GM21825 (cell line): Measurements from ENCODE around the gene AGAP1.

Experiments
- ATAC-seq: cut with Tn5 transposase; IDR thresholded peaks from one replicate; pipeline ENCODE4 v1.9.1; 2021; ENCODE audit warnings: mild to moderate bottlenecking, moderate library complexity; ENCODE audit not compliant: unreplicated experiment

AGAP1 gene

GRCh38 chr2:235546436-235546835 is 52.6 kb downstream of the AGAP1 start:
- no peak for ATAC-seq

- ATAC-seq, result no peak
Measured at GRCh38 chr2:235549735-235550377, 56.0 kb downstream of the AGAP1 start.

- no peak for ATAC-seq
Measured at GRCh38 chr2:235550378-235550760, 56.5 kb downstream of the AGAP1 start.

GRCh38 chr2:235550946-235551345 is 57.1 kb downstream of the AGAP1 start:
- no peak for ATAC-seq

GRCh38 chr2:235551965-235552364 is 58.1 kb downstream of the AGAP1 start:
- ATAC-seq, result no peak

- ATAC-seq, result no peak
Measured at GRCh38 chr2:235552671-235553070, 58.8 kb downstream of the AGAP1 start.

GRCh38 chr2:235553291-235553690 is 59.4 kb downstream of the AGAP1 start:
- ATAC-seq, result no peak

- no peak for ATAC-seq
Measured at GRCh38 chr2:235553696-235554100, 59.9 kb downstream of the AGAP1 start.

GRCh38 chr2:235554385-235554784 is 60.5 kb downstream of the AGAP1 start:
- ATAC-seq, result no peak

GRCh38 chr2:235554936-235555335 is 61.1 kb downstream of the AGAP1 start:
- ATAC-seq, result no peak

GRCh38 chr2:235555371-235555770 is 61.5 kb downstream of the AGAP1 start:
- ATAC-seq, result no peak

- ATAC-seq, result no peak
Measured at GRCh38 chr2:235556086-235556485, 62.2 kb downstream of the AGAP1 start.

- ATAC-seq, result no peak
Measured at GRCh38 chr2:235556901-235557300, 63.1 kb downstream of the AGAP1 start.

GRCh38 chr2:235557903-235558302 is 64.1 kb downstream of the AGAP1 start:
- ATAC-seq, result no peak

- ATAC-seq, result no peak
Measured at GRCh38 chr2:235558572-235558971, 64.7 kb downstream of the AGAP1 start.

- no peak for ATAC-seq
Measured at GRCh38 chr2:235560345-235560744, 66.5 kb downstream of the AGAP1 start.

GRCh38 chr2:235561450-235561849 is 67.6 kb downstream of the AGAP1 start:
- ATAC-seq, result no peak

- ATAC-seq, result no peak
Measured at GRCh38 chr2:235562065-235562747, 68.4 kb downstream of the AGAP1 start.

- ATAC-seq, result no peak
Measured at GRCh38 chr2:235563056-235563910, 69.4 kb downstream of the AGAP1 start.

GRCh38 chr2:235564066-235564465 is 70.2 kb downstream of the AGAP1 start:
- no peak for ATAC-seq

GRCh38 chr2:235564884-235565530 is 71.2 kb downstream of the AGAP1 start:
- no peak for ATAC-seq
